Measurements from ENCODE around the gene PAPPA. TPM values are rescaled to one million over a fixed set of nuclear protein-coding genes. Genes with fewer than 3 reads are reported as not detected.

The PAPPA gene
- total RNA-seq, 1 donor from 2014 or later: 0.15 TPM

- Mint-ChIP-seq H3K4me3 (no peak overlapping the region), H3K9me3 (no peaks in the 10 kb centered on the region), H3K4me1 (no peaks in the 10 kb centered on the region), H3K36me3 (no peaks in the 10 kb centered on the region), H3K27ac (no peak overlapping the region), H3K27me3 (ENCODE audit: insufficient read depth, low read depth) (peaks cover 4% of the 10 kb centered on the region)
- Histone ChIP-seq H3K4me1 (no peaks in the 10 kb centered on the region), H3K9ac (no peak overlapping the region), H3K79me2 (ENCODE audit: low read depth) (no peaks in the 10 kb centered on the region), H3K9me3 (ENCODE audit: low read depth) (no peaks in the 10 kb centered on the region), H3K4me3 (no peak overlapping the region), H2AFZ (replicated peaks) (no peak overlapping the region), H3K36me3 (no peaks in the 10 kb centered on the region), H3K27me3 (no peaks in the 10 kb centered on the region), H3K27ac (no peak overlapping the region), H3F3A (ENCODE audit: low read depth) (no peaks in the 10 kb centered on the region), H4K20me1 (ENCODE audit: low read depth) (no peaks in the 10 kb centered on the region), H3K4me2 (no peak overlapping the region)
- TF ChIP-seq, protein P1, sequence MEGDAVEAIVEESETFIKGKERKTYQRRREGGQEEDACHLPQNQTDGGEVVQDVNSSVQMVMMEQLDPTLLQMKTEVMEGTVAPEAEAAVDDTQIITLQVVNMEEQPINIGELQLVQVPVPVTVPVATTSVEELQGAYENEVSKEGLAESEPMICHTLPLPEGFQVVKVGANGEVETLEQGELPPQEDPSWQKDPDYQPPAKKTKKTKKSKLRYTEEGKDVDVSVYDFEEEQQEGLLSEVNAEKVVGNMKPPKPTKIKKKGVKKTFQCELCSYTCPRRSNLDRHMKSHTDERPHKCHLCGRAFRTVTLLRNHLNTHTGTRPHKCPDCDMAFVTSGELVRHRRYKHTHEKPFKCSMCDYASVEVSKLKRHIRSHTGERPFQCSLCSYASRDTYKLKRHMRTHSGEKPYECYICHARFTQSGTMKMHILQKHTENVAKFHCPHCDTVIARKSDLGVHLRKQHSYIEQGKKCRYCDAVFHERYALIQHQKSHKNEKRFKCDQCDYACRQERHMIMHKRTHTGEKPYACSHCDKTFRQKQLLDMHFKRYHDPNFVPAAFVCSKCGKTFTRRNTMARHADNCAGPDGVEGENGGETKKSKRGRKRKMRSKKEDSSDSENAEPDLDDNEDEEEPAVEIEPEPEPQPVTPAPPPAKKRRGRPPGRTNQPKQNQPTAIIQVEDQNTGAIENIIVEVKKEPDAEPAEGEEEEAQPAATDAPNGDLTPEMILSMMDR (IDR thresholded peaks at IDR 0.05): no peak
- no peak for TF ChIP-seq EZH2phosphoT487 (IDR thresholded peaks at IDR 0.05)
- no peak for TF ChIP-seq EZH2 (IDR thresholded peaks at IDR 0.05)
- DNase-seq (ENCODE audit: low spot score): no peak
Observed at GRCh38 chr9:116137010-116137409, 16.6 kb upstream of the PAPPA start.

DNA sequence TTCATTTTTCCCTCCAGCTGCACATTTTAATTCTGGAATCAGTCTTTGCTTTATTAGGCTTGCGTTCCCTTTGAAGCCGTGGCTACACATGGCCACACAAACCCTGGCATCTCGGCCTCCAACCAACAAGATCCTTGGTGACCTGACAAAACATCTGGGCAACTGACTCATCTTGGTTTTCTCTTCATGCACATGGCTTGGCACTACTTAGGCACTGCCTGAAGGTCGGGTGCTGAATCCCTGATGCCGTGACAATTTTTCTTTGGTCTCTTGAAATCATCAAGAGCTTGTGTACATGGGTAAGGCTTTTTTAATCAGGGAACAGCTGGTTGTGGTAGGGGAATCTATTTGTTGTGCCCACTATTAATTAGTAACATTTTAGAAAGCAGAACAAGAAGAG is 16.0 kb upstream of the PAPPA start:
- peaks cover 4% of the 10 kb centered on the region for H3K27me3 Mint-ChIP-seq (ENCODE audit: insufficient read depth, low read depth)
- H3K4me1 Mint-ChIP-seq: no peaks in the 10 kb centered on the region
- Histone ChIP-seq H4K20me1 (ENCODE audit: low read depth) (no peaks in the 10 kb centered on the region), H3K36me3 (no peaks in the 10 kb centered on the region), H3K4me3 (no peak overlapping the region), H3K4me2 (no peak overlapping the region), H3K79me2 (ENCODE audit: low read depth) (no peaks in the 10 kb centered on the region), H3K4me1 (no peaks in the 10 kb centered on the region), H3K27ac (no peak overlapping the region), H3F3A (ENCODE audit: low read depth) (no peaks in the 10 kb centered on the region), H3K9me3 (ENCODE audit: low read depth) (no peaks in the 10 kb centered on the region), H3K27me3 (no peaks in the 10 kb centered on the region), H2AFZ (replicated peaks) (no peak overlapping the region), H3K9ac (no peak overlapping the region)
- H3K36me3 Mint-ChIP-seq: no peaks in the 10 kb centered on the region
- H3K4me3 Mint-ChIP-seq: no peak overlapping the region
- DNase-seq (ENCODE audit: low spot score): no peak
- H3K9me3 Mint-ChIP-seq: no peaks in the 10 kb centered on the region
- H3K27ac Mint-ChIP-seq: no peak overlapping the region
- TF ChIP-seq EZH2 (IDR thresholded peaks at IDR 0.05) (no peak), EZH2phosphoT487 (IDR thresholded peaks at IDR 0.05) (no peak)
- TF ChIP-seq, protein P1 (IDR thresholded peaks at IDR 0.05): no peak

DNA sequence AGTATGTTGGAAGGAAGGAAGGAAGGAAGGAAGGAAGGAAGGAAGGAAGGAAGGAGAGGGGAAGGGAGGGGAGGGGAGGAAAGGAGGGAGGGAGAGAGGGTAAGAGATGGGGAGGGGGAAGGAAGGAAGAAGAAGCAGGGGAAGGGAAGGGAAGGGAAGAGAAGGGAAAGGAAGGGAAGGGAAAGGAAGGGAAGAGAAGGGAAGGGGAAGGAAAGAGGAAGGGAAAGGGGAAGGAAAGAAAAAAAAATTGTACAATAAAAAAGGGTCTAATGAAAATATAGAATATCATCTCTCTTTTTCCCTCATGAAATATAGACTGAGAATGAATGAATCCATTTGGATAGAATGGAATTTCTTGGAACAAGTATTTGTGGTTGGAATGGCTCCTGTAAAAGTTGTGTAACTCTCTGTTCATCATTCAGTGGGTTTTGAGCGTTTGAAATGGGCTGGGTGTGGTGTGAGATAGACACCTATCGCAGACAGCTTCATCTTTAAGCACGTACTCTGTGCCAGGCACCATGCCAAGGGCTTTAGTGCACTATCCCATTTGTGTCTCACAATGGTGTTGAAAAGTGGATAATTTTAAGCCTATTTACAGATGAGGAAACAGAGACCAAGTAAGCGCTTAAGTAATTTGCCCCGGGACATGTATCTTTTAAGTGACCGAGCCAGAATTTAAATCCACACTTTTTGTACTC is 11.6 kb upstream of the PAPPA start:
- no peak overlapping the region for H3K27ac ChIP-seq
- H3K27me3 ChIP-seq: no peaks in the 10 kb centered on the region
- no peaks in the 10 kb centered on the region for H3K4me1 ChIP-seq
- no peaks in the 10 kb centered on the region for H3K9me3 Mint-ChIP-seq
- no peaks in the 10 kb centered on the region for H4K20me1 ChIP-seq (ENCODE audit: low read depth)
- H3K4me1 Mint-ChIP-seq: no peaks in the 10 kb centered on the region
- H3K4me3 ChIP-seq: no peak overlapping the region
- no peak for DNase-seq (ENCODE audit: low spot score)
- TF ChIP-seq EZH2 (IDR thresholded peaks at IDR 0.05): no peak
- TF ChIP-seq, protein P1 (IDR thresholded peaks at IDR 0.05): no peak
- no peak for TF ChIP-seq EZH2phosphoT487 (IDR thresholded peaks at IDR 0.05)
- no peaks in the 10 kb centered on the region for H3F3A ChIP-seq (ENCODE audit: low read depth)
- H3K27me3 Mint-ChIP-seq (ENCODE audit: insufficient read depth, low read depth): peaks cover 4% of the 10 kb centered on the region
- H3K4me2 ChIP-seq: no peak overlapping the region
- H3K36me3 Mint-ChIP-seq: no peaks in the 10 kb centered on the region
- H3K9me3 ChIP-seq (ENCODE audit: low read depth): no peaks in the 10 kb centered on the region
- H3K36me3 ChIP-seq: no peaks in the 10 kb centered on the region
- no peak overlapping the region for H3K9ac ChIP-seq
- no peak overlapping the region for H2AFZ ChIP-seq (replicated peaks)
- no peak overlapping the region for H3K27ac Mint-ChIP-seq
- no peaks in the 10 kb centered on the region for H3K79me2 ChIP-seq (ENCODE audit: low read depth)
- no peak overlapping the region for H3K4me3 Mint-ChIP-seq

Data from neural progenitor cell (in vitro differentiated cells).